GM19372 (cell line): ENCODE measurements around the gene RTN4.
A peak's percentile ranks its signal among the peaks of the same experiment; 100 is the strongest.

ENCODE experiments used
- ATAC-seq: cut with Tn5 transposase; IDR thresholded peaks from one replicate; pipeline ENCODE4 v1.9.1; 2021; ENCODE audit warnings: mild to moderate bottlenecking, low read depth, moderate library complexity; ENCODE audit not compliant: unreplicated experiment

RTN4 gene

DNA sequence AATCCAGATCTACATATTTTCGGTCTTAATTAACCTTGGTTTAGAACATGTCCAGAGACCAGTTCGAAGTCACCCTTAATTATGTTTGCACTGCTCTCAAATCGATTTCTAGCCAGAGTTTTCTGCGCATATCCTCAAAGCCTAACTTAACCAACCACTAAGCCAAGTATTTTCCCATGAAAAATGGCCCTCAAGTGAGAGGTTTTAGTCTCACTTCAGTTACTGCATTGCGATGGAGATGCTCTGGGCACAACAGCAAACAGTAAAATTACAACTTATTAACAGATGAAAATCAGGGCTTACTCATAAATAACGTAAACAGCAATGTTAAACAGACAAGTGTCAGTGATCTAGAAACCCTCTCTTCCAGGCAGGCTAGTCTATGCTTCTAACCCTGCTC is 4.5 kb downstream of the RTN4 start:
- no peak for ATAC-seq

DNA sequence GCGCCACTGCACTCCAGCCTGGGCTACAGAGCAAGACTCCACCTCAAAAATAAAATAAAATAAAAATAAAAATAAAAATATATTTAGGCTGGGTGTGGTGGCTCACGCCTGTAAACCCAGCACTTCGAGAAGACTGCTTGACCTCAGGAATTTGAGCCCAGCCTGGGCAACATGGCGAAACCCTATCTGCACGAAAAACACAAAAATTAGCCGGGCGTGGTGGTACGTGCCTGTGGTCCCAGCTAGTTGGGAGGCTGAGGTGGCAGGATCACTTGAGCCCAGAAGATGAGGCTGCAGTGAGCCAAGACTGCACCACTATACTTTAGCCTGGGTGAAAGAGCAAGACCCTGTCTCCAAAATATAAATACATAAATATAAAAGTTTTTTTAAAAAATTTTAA is 6.4 kb downstream of the RTN4 start:
- ATAC-seq: no peak

DNA sequence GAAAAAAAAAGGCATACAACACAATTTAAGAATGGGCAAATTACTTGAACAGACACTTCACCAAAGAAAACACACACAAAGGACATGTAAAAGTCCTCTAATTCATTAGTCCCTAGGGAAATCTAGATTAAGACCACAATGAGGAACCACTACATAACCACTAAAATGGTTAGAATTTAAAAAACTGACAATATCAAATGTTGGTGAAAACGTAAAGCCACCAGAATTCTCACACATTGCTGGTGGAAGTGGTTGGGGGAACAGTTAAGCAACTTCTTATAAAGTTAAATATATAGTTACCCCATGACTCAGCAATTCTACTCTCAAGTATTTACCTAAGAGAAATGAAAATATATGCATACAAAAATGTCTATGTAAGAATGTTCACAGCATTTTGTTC is 11.8 kb downstream of the RTN4 start:
- ATAC-seq: no peak

DNA sequence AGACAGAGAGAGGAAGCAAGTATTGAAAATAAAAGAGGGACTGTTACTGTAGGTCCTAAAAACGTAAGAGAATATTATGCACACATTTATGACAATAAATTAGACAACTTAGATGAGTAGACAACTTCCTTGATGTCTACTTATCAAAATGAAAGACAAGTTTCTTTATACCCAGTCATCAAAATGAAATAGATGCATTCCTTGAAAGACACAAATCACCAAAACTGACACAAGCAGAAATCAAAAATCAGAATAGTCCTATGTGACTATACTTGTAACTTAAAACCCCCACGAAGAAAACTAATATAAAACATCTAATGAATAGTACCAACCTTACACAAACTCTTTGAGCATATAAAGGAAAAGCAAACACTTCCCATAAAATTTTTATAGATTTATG is 14.5 kb downstream of the RTN4 start:
- no peak for ATAC-seq

DNA sequence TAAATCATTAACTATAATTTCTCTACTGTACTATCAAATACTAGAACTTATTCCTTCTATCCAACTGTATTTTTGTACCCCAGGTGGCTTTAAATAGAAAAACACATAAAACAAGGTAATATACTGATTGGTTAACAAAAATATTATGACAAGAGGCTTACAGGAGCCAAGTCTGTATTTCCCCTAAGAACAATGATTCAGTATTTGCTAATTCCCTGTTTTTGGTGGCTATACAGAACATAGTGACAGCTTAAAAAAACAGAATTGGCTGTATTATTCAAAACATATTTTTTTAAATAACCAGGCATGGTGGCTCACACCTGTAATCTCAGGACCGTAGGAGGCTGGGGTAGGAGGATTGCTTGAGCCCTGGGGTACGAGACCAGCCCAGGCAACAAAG is 16.3 kb downstream of the RTN4 start:
- ATAC-seq: no peak

DNA sequence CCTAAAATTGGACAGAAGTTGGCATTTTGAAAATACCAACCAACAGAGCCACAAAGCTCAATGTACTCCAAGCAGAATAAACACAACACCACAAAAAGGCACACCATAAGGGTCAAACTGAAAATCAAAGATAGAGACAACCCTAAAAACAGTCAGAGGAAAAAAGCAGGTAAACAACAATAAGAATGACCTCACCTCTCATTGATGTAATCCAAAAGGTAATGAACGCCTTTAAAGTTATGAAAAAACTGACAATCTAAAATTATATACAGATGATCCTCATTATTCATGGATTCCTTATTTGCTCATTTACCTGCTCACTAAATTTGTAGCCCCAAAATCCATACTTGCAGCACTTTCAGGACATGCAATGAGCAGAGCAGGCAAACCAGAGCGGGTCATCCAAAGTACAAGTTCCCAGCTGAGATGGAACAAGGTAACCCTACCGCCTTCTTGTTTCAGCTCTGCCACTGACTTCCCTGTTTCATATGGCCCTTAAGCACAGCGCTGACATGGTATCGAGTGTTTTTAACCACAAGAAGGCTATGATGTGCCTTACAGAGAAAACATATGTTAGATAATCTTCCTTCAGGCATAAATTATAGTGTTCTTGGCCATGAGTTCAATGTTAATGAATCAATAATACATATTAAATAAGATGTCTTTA is 17.0 kb downstream of the RTN4 start:
- ATAC-seq: peak; percentile 97

DNA sequence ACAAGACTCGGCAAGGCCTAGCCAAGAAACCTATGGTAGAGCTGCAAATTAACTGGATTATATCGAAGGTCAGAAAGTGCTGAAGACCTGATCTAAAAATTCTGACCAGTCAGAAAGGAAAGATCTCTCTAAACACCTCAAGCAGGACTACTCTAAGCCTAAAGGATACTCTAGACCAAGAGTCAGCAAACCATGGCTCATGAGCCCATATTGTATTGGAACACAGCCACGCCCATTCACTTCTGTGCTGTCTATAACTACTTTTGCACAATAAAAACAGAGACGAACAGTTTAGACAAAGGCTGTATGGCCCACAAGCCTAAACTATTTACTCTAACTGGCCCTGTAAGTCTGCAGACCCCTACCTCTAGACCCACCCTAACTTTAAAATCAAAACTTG is 18.7 kb downstream of the RTN4 start:
- ATAC-seq: no peak

DNA sequence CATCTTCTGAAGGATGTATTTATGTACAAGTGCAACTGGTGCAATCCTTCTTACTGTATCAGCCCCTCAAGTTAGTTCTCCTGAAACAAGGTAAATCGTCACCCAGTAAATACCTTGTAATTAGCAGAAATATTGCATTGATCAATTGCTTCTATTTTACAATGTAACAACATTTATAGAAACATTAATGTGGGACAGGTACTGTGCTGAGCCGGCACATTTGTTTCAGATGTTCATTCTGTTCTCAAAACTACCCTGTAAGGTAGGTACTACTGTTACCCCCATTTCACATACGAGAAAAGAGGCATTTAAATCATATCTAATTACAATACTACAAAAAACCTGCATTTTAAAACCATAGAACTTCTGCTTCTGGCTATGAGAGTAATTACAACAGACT is 19.5 kb downstream of the RTN4 start:
- no peak for ATAC-seq

DNA sequence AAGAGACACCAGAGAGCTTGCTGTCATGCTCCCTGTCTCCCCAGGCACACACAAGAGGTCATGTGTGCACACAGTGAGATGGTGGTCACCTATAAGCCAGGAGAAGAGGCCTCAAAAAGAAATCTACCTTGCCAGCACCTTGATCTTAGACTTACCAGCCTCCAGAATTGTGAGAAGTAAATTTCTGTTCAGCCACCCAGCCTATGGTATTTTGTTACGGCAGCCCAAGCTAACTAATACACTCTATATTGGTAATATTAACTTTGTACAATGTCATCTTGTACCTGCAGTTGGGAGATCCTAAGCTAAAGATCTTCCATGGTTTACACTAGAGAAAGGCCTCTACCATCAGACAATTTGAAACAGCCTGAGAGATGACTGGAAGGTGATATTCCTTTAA is 21.2 kb downstream of the RTN4 start:
- ATAC-seq: no peak

DNA sequence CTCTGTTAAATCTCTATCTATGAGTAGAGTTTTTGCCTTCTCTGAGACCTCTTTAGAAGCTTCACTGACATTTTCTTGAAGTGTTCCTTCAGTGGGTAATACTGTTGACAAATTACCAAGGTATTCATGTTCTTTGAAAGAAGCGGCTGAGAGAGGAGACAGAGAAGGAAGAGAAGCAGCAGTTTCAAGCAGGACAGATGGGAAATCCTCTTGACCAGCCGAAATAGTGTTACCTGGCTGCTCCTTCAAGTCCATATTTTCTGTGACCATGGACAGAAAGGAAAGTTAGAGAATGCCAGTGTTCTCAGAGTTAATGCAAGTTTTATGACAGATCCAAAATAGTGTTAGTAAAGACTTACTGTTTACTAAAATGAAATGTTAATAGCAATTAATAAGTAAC is 23.0 kb downstream of the RTN4 start:
- ATAC-seq: no peak

DNA sequence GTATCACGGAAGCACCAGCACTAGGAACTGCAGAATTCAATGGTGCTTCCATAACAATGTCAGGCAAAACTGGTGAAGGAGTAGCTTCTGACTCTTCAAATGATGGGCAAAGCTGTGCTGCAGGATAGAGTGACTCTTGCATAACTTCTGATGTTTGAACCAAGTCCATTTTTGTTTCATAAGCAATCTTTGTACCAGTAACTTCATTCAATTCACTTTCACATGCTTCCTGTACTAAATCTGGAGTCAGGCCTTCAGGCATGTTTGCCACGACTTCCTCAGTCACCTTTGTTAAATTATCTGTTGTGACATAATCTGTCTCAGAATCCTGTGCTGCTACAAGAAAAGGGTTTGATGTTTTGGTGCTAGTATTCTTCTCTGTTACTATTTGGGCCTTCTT is 24.0 kb downstream of the RTN4 start:
- ATAC-seq: no peak

DNA sequence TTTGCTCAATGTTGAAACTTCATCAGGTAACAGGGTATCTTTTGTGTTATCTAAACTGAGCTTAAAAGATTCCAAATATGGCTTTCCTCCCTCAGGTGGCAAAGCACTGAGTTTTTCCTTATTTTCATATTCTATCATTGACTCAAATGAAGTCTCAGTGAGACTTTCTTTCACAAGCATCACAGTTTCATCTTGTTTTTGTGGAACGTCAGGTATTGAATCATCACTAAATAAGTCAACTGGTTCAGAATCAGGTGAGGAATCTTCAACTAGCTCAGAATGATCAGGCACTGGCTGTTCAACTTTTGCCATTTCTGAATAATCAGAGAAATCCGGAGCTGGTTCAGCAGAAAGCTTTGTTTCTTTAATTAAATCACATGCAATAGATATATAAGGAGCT is 24.6 kb downstream of the RTN4 start:
- ATAC-seq: peak; percentile 29

DNA sequence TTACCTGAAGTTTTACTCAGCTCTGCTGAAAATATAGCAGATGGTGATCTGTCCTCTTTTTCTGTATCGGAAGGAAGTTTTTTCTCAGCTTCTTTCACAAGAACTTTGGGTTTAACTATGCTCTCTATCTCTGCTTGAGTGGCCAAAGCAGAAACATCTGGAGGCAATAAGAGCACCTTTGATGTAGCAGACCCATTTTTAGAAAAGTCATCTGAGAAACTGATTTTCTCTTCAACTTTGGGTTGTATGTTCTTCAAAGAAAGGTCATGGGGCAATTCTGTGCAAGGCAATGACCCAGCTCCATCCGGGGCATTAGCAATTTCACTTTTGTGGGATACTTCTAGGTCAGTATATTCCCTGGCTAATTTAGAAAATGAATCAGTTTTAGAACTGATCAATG is 25.2 kb downstream of the RTN4 start:
- ATAC-seq: peak; percentile 49

DNA sequence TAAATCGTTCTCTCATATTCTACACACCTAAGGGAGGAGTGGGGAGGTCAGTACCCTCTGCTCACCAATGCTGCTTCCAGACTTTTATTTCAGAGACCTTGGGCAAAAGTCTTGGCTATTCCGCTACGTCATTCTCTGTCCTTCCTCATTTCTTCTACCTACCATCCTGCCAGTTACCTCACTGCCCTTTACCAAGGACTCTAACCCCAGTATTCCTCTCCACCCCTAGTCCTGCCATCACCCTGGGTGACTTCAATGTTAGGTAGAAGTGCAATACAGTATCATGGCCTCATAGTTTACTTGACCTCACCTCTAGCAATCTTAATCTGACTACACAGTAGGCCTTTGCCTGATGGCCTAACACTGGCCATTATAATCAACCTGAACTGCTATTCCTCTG is 27.8 kb downstream of the RTN4 start:
- ATAC-seq: no peak

DNA sequence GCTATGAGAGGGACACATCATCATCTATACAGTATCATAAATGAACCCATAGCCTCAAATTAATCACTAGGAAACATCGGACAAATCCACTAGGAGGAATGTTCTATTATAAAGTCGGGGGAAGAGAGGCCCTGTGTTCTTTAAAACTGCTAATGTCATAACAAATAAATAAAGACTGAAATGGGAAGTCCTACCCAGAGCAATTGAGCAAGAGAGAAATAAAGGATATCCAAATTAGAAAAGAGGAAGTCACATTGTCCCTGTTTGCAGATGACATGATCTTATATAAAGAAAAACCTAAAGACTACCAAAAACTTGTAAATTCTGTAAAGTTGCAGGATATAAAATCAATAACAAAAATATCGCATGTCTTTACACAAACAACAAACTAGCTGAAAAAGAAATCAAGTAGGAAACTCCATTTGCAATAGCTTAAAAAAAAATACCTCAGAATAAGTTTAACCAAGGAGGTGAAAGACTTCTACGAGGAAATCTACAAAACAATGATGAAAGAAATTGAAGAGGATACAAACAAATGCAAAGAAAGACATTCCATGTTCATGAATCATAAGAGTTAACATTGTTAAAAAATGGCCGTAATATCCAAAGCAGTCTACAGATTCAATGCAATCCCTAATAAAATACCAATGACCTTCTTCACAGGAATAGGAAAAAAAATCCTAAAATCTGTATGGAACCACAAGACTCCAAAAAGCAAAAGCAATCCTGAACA is 30.6 kb downstream of the RTN4 start:
- ATAC-seq: no peak

DNA sequence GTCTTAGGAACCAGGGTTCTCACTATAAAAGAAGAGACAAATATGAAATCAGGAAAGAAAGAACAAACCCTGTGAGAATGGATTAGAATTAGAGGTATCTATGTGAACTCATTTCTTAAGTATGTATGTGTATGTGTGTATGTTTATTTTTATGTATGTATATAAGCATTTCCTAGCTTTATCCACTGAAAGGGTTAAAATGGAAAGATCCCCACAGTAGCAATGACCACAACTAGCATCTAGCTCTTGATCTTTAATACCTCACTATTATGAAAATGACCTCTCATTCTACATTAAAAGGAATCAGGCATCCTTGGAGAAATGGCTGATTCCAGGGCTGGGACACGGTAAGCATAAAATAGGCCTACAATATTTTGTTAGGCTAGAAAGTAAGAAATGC is 31.6 kb downstream of the RTN4 start:
- ATAC-seq: no peak

DNA sequence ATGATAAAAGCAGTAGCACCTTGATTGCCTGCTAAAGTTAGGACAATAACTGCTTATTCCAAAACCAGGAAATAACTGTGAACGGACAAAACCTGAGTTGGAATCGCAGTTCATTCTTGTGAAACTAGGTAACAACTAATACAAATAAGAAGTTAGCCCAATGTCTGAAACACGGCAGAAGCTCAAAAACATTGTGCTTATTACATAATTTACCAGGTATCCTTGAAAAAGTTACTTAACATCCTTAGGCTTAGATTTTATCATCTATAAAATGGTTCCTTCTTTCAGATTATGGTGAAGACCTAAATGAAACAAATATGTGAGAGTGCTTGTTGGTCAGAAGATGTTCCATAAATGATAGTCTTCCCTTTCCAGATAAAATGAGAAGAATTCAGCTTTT is 32.4 kb downstream of the RTN4 start:
- no peak for ATAC-seq

DNA sequence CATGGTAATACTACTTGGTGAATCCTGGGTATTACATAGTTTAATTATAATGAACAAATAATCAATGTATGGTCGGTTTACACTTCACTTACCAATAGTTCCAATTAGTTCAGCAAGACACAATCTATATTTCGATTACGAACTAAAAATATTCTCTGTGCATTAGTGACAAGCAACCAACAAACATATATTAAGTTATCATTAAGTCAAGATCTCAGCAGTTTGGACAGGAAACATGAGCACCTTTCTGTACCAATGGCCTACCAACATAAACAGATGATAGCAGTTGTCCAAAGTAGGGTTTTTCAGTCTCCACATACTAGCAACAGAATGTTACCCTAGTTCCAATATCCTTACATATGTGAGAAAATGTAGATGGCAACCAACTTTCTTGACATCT is 32.8 kb downstream of the RTN4 start:
- ATAC-seq: no peak

DNA sequence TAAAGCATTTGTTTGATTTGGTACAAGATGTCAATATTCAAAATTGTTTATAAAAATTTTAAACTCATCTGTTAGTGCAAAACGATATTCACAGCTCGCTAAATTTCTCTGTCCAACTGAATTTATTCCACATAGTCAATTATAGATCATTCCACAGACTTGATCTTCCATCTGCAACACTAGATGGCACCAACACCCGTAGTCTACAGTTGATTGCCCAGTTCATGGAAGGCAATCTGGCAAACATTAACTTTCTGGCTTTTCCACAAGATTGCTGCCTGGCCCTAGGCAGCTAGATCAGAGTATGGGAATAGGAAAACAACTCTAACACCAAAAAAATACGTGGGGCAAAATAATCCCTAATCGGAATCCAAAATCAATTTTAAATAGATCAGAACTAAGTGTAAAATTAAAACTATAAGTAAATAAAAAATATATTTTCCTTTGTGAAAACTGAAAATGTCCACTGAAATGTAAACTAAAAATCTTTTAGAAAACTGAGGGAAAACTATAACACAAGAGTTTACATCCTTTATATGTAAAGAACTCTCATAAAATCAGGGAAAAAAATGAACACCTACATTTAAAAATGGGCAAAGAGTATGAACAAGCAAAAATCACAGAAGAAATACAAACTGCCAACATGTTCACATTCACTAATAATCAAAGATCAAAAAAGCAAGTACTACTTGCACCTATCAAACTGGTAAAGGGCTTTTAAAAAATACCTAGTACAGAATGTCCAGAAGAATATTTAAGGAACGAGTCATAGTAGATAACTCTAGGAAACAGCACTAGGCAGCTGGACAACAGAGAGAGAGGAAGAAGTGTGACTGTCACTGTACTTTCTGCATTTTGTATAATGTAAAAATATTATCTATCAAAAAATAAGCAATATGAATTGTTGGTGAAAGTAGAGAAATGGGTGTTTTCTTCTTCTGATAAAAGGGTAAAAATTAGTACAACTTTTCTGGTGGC is 35.0 kb downstream of the RTN4 start:
- no peak for ATAC-seq

DNA sequence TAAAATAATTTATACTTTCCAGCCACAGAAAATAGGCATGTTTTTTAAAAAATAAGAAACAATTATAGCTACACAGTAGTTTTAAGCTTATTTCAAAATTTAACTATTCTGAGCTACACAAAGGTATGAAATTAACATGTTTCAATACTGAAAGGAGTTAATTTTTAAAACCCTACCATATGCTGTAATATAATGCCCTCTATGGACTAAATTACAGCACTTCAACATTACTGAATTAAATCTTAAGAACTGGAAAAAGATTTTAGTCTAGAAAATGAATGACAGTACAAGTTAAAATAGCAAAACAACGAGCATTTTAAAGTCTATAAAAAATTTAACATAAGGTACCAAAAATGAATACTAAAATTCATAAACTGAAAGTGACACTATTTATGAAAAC is 36.3 kb downstream of the RTN4 start:
- no peak for ATAC-seq
